Measurements from ENCODE around the gene EBF4. TPM values are rescaled to one million over a fixed set of nuclear protein-coding genes. Genes with fewer than 3 reads are reported as not detected.

Gene EBF4
- total RNA-seq, 1 donor from 2014 or later, result 5.9 TPM

DNA sequence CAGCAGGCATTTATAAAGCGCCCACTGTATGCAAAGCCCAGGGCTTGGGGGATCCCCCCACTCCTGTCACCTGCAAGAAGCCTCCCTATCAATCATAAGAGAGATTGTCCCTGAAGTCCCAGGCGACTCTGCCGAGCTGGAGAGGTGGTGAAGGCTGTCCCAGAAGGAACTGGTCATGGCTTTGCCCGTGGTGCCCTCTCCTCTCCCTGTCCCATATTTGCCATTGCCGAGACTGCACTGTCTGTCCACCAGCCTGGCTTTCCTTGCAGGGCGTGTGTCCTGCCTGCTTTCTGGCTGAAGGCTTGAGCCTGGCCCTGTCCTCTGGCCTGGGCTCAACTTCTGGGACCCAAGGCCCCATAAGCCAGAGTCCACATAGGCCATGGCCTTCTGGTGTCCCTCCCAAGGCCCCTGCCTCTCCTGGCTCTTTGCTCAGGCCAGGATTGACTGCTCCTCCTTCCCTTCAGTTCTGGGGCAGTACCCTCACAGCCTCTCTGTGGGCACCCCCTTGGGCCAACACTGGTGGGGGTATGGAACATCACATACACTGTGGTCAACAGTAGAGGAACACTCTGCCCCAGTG is 61.0 kb downstream of the EBF4 start:
- DNase-seq (ENCODE audit: low spot score), result no peak
- Mint-ChIP-seq H3K27ac (ENCODE audit: unreplicated experiment) (no peak overlapping the region), H3K36me3 (ENCODE audit: low read depth, unreplicated experiment) (no peaks in the 10 kb centered on the region), H3K27me3 (ENCODE audit: unreplicated experiment) (peaks cover 24% of the 10 kb centered on the region), H3K9me3 (ENCODE audit: unreplicated experiment) (no peaks in the 10 kb centered on the region), H3K4me3 (ENCODE audit: unreplicated experiment) (peak overlapping the region; percentile 83), H3K4me1 (ENCODE audit: unreplicated experiment) (peaks cover 11% of the 10 kb centered on the region)
- TF ChIP-seq, protein P1, sequence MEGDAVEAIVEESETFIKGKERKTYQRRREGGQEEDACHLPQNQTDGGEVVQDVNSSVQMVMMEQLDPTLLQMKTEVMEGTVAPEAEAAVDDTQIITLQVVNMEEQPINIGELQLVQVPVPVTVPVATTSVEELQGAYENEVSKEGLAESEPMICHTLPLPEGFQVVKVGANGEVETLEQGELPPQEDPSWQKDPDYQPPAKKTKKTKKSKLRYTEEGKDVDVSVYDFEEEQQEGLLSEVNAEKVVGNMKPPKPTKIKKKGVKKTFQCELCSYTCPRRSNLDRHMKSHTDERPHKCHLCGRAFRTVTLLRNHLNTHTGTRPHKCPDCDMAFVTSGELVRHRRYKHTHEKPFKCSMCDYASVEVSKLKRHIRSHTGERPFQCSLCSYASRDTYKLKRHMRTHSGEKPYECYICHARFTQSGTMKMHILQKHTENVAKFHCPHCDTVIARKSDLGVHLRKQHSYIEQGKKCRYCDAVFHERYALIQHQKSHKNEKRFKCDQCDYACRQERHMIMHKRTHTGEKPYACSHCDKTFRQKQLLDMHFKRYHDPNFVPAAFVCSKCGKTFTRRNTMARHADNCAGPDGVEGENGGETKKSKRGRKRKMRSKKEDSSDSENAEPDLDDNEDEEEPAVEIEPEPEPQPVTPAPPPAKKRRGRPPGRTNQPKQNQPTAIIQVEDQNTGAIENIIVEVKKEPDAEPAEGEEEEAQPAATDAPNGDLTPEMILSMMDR (IDR thresholded peaks at IDR 0.05; ENCODE audit: unreplicated experiment), result no peak

DNA sequence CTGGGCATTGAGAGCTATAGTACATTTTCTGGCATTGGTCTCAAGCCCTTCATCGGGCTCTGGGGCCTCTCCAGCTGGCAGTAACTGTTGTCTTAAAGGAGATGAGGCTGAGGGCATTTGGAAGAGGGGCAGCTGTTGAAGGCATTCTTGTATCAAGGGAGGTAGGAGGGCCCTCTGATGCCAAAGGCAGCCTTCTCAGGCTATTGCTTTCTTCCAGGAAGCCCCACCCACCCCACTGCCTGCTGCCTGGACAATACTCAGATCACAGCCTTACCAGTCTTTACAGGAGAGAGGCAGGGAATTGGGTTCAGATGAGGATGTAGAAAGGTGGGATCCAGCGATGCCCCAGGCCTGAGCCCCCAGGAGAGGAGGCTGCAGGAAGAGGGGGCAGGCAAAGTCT is 61.8 kb downstream of the EBF4 start:
- DNase-seq (ENCODE audit: low spot score), result no peak
- Mint-ChIP-seq H3K4me3 (ENCODE audit: unreplicated experiment) (no peak overlapping the region), H3K9me3 (ENCODE audit: unreplicated experiment) (no peaks in the 10 kb centered on the region), H3K27ac (ENCODE audit: unreplicated experiment) (no peak overlapping the region), H3K27me3 (ENCODE audit: unreplicated experiment) (peaks cover 25% of the 10 kb centered on the region), H3K36me3 (ENCODE audit: low read depth, unreplicated experiment) (no peaks in the 10 kb centered on the region), H3K4me1 (ENCODE audit: unreplicated experiment) (peaks cover 11% of the 10 kb centered on the region)
- TF ChIP-seq, protein P1 (IDR thresholded peaks at IDR 0.05; ENCODE audit: unreplicated experiment), result no peak

DNA sequence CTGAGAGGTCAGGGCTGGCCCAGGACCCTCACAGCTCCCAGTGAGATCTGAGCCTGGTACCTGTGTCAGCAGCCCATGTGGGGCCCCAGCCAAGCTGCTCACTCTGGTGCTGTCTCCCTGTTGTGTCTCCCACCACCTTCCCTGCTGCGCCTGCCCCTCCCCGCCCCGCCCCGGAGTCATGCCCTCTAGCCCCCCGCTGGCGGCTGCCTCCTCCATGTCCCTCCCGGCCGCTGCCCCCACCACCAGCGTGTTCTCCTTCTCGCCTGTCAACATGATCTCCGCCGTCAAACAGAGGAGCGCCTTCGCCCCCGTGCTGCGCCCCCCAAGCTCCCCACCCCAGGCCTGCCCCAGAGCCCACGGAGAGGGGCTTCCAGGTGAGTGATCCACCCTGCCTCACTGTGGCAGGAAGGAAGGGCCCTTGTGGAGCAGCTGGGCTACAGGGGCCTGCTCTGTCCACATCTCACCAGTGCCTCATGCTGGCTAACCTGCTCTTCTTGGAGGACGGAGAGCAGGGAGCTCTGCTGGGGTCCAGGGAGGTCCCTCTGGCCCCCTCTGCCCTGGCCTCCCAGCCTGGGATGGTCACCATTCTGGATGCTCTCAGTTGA is 63.0 kb downstream of the EBF4 start:
- Mint-ChIP-seq H3K9me3 (ENCODE audit: unreplicated experiment) (no peaks in the 10 kb centered on the region), H3K4me1 (ENCODE audit: unreplicated experiment) (peaks cover 11% of the 10 kb centered on the region), H3K4me3 (ENCODE audit: unreplicated experiment) (no peak overlapping the region), H3K36me3 (ENCODE audit: low read depth, unreplicated experiment) (no peaks in the 10 kb centered on the region), H3K27me3 (ENCODE audit: unreplicated experiment) (peaks cover 19% of the 10 kb centered on the region), H3K27ac (ENCODE audit: unreplicated experiment) (no peak overlapping the region)
- TF ChIP-seq, protein P1 (IDR thresholded peaks at IDR 0.05; ENCODE audit: unreplicated experiment), result no peak
- DNase-seq (ENCODE audit: low spot score), result no peak

GRCh38 chr20:2756056-2756611 is 63.6 kb downstream of the EBF4 start:
- TF ChIP-seq, protein P1 (IDR thresholded peaks at IDR 0.05; ENCODE audit: unreplicated experiment), result peak; percentile 43
- H3K27ac Mint-ChIP-seq (ENCODE audit: unreplicated experiment), result no peak overlapping the region
- DNase-seq (ENCODE audit: low spot score), result peak; percentile 62
- H3K4me3 Mint-ChIP-seq (ENCODE audit: unreplicated experiment), result no peak overlapping the region
- no peaks in the 10 kb centered on the region for H3K36me3 Mint-ChIP-seq (ENCODE audit: low read depth, unreplicated experiment)
- H3K9me3 Mint-ChIP-seq (ENCODE audit: unreplicated experiment), result no peaks in the 10 kb centered on the region
- H3K4me1 Mint-ChIP-seq (ENCODE audit: unreplicated experiment), result peaks cover 11% of the 10 kb centered on the region
- H3K27me3 Mint-ChIP-seq (ENCODE audit: unreplicated experiment), result peaks cover 13% of the 10 kb centered on the region

DNA sequence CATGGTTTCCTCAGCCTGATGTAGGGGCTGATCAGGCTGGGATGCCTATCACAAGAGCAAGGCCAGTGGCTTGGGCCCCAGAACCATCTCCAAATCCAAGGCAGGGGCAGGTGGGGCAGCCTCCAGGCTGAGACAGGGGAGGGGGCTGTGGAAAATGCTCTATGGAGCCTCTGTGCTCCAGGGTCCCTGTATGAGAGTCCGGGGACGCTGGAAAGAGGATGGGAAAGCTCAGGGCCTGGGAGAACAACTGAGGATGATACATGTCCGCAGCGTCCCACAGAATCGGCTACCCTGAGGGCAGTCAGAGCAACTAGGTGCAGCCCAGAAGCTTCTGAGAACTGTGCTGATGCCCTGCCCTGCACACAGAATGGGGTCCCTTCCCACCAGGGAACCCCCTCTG is 64.4 kb downstream of the EBF4 start:
- TF ChIP-seq, protein P1 (IDR thresholded peaks at IDR 0.05; ENCODE audit: unreplicated experiment), result no peak
- DNase-seq (ENCODE audit: low spot score), result no peak
- Mint-ChIP-seq H3K27ac (ENCODE audit: unreplicated experiment) (no peak overlapping the region), H3K4me3 (ENCODE audit: unreplicated experiment) (no peak overlapping the region), H3K4me1 (ENCODE audit: unreplicated experiment) (peaks cover 11% of the 10 kb centered on the region), H3K9me3 (ENCODE audit: unreplicated experiment) (no peaks in the 10 kb centered on the region), H3K36me3 (ENCODE audit: low read depth, unreplicated experiment) (no peaks in the 10 kb centered on the region), H3K27me3 (ENCODE audit: unreplicated experiment) (peaks cover 13% of the 10 kb centered on the region)

Data from endothelial cell (in vitro differentiated cells).